Thyroid gland (tissue), 4 donors: ENCODE results near the gene SYTL4. TPM values are rescaled to one million over a fixed set of nuclear protein-coding genes. Genes with fewer than 3 reads are reported as not detected.

Experiments
- DNase-seq, 2 donors: peaks; one replicate each; pipeline ENCODE4 v3.0.0-alpha.2; 2019
- H3K27ac ChIP-seq, 3 donors: fragments of 200-600 bp; sonication (generic); 1 replicate in 2 of 3; 2 replicates in 1 of 3; pipeline ENCODE4 v1.5.1; 2016 to 2019; ENCODE audit warnings: mild to moderate bottlenecking in 1 of 3, moderate library complexity in 1 of 3
- H3K27me3 ChIP-seq: fragments of 200-600 bp; sonication (generic); one replicate; pipeline ENCODE4 v1.5.1; 2019
- H3K36me3 ChIP-seq, 2 donors: fragments of 200-600 bp; sonication (generic); one replicate each; pipeline ENCODE4 v1.5.1; 2016 to 2019
- H3K4me1 ChIP-seq, 2 donors: fragments of 200-600 bp; sonication (generic); one replicate each; pipeline ENCODE4 v1.5.1; 2017 to 2019
- H3K4me3 ChIP-seq, 3 donors: fragments of 200-600 bp; sonication (generic); replicated peaks in 1 of 3; 1 replicate in 2 of 3; 2 replicates in 1 of 3; pipeline ENCODE4 v1.5.1; 2016; ENCODE audit warnings: mild to moderate bottlenecking in 1 of 3
- H3K9me3 ChIP-seq: fragments of 200-600 bp; sonication (generic); one replicate; pipeline ENCODE4 v1.5.1; 2017
- POLR2A ChIP-seq, 2 donors: fragments of 450-650 bp; IDR thresholded peaks; one replicate each; pipeline ENCODE4 v1.6.1; 2017; ENCODE audit warnings: antibody characterized with exemption in 2 of 2, mild to moderate bottlenecking in 2 of 2, moderate library complexity in 1 of 2
- WGBS, 2 donors: methylation state at CpG; one replicate each; pipeline ENCODE4 v1.1.5; 2017; 5-methylcytosine and 5-hydroxymethylcytosine counted together
- intact Hi-C: fragments of 100-400 bp; cut with DNase I; formaldehyde crosslinking; loops from one replicate; pipeline ENCODE4 v1.15.1; 2023
- total RNA-seq, 4 donors: library from RNA; depleted of rRNA; stranded (reverse); fragments of >200 nt; gene quantifications; one replicate each; pipeline ENCODE4 v1.2.3, GENCODE V29; 2016
- TF ChIP-seq, protein P1 (sequence below), 6 experiments: fragments of 200-600 bp in 3 of 6; fragments of 450-650 bp in 3 of 6; sonication (generic) in 3 of 6; IDR thresholded peaks; one replicate each; pipeline ENCODE4 v1.5.1; 2016 to 2019; ENCODE audit warnings: antibody characterized with exemption in 6 of 6, mild to moderate bottlenecking in 2 of 6, inconsistent platforms in 1 of 6, moderate library complexity in 1 of 6

SYTL4 gene
- total RNA-seq, 4 donors from 2014 or later = 13.1 to 28.2 (median 23.2) TPM

GRCh38 chrX:100674705-100675104, 57.2 kb downstream of the SYTL4 start:
- Histone ChIP-seq H3K9me3 (no peaks in the 10 kb centered on the region), H3K27me3 (no peaks in the 10 kb centered on the region), H3K4me1 (no peaks in the 10 kb centered on the region), H3K36me3 (no peaks in the 10 kb centered on the region), H3K27ac (no peak overlapping the region), H3K4me3 (no peak overlapping the region)
- TF ChIP-seq, protein P1, sequence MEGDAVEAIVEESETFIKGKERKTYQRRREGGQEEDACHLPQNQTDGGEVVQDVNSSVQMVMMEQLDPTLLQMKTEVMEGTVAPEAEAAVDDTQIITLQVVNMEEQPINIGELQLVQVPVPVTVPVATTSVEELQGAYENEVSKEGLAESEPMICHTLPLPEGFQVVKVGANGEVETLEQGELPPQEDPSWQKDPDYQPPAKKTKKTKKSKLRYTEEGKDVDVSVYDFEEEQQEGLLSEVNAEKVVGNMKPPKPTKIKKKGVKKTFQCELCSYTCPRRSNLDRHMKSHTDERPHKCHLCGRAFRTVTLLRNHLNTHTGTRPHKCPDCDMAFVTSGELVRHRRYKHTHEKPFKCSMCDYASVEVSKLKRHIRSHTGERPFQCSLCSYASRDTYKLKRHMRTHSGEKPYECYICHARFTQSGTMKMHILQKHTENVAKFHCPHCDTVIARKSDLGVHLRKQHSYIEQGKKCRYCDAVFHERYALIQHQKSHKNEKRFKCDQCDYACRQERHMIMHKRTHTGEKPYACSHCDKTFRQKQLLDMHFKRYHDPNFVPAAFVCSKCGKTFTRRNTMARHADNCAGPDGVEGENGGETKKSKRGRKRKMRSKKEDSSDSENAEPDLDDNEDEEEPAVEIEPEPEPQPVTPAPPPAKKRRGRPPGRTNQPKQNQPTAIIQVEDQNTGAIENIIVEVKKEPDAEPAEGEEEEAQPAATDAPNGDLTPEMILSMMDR (IDR thresholded peaks at IDR 0.05) = no peak
- TF ChIP-seq POLR2A (IDR thresholded peaks at IDR 0.05) = no peak
- WGBS, 2 donors = 66 to 80% methylated on average over 2 of the region's 2 CpGs
- intact Hi-C loops = no loop called here
- no peak for DNase-seq

DNA sequence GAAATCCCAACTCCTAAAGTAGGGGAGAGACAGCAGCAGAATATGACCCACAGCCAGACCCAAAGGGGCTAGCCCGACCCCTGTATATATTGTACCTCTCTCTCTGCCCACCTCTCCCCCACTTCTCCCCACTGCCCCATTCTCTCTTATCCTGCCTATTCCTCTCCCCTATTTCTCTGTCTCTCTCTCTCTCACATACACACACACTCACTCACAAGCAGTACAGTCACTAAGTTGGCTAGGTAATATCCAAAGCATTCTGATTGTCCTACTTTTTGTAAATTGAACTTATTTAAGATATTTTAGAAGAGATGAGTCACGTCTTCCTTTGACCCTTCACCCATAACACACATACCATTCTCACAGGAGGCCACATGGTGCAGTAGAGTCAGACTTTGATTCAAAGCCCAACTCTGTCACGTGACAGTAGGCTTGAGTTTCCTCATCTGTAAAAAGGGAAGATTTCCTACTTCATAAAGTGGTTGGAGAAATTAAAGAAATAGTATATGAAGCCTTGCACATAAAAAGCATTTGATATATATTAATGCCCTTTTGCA, 58.4 kb downstream of the SYTL4 start:
- Histone ChIP-seq H3K9me3 (no peaks in the 10 kb centered on the region), H3K27me3 (no peaks in the 10 kb centered on the region), H3K27ac (no peak overlapping the region), H3K36me3 (no peaks in the 10 kb centered on the region), H3K4me3 (no peak overlapping the region), H3K4me1 (no peaks in the 10 kb centered on the region)
- DNase-seq = no peak
- 86% methylated on average over 3 of the region's 3 CpGs for whole genome bisulfite sequencing, 2 donors
- intact Hi-C loops = no loop called here
- TF ChIP-seq, protein P1 (IDR thresholded peaks at IDR 0.05) = no peak
- TF ChIP-seq POLR2A (IDR thresholded peaks at IDR 0.05) = no peak

GRCh38 chrX:100672966-100673365, 59.0 kb downstream of the SYTL4 start:
- no peaks in the 10 kb centered on the region for H3K36me3 ChIP-seq
- 80 to 90% methylated on average over 1 to 3 of the region's 3 CpGs for WGBS, 2 donors
- DNase-seq = no peak
- intact Hi-C loops = no loop called here
- TF ChIP-seq POLR2A (IDR thresholded peaks at IDR 0.05) = no peak
- TF ChIP-seq, protein P1 (IDR thresholded peaks at IDR 0.05) = no peak
- H3K27ac ChIP-seq = no peak overlapping the region
- H3K9me3 ChIP-seq = no peaks in the 10 kb centered on the region
- no peaks in the 10 kb centered on the region for H3K27me3 ChIP-seq
- no peaks in the 10 kb centered on the region for H3K4me1 ChIP-seq
- H3K4me3 ChIP-seq = no peak overlapping the region

DNA sequence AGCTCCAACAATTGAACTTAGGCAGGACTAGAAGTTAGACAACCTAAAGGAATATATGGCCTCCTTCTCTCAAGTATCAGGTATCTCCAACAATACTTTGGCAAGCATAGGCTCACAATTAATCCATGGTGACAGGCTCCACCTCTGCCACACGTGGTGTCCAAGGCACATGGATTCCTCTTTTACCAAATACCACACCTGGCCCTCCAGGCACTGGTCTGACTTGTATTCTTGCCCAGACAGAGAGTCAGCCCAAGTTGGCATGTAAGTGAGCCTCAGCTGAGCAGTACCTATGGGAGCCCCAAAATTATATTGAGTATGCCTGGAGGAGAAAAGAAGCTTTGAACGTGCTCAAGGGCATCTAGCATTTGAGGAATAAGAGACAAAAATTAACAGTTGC, 68.3 kb downstream of the SYTL4 start:
- H3K4me3 ChIP-seq = no peak overlapping the region
- H3K27me3 ChIP-seq = no peaks in the 10 kb centered on the region
- H3K27ac ChIP-seq = no peak overlapping the region
- no peaks in the 10 kb centered on the region for H3K4me1 ChIP-seq
- H3K9me3 ChIP-seq = no peaks in the 10 kb centered on the region
- intact Hi-C loops = no loop called here
- no peak for TF ChIP-seq POLR2A (IDR thresholded peaks at IDR 0.05)
- TF ChIP-seq, protein P1 (IDR thresholded peaks at IDR 0.05) = no peak
- no peak for DNase-seq
- 73 to 83% methylated on average over 1 to 2 of the region's 2 CpGs for WGBS, 2 donors
- H3K36me3 ChIP-seq = no peaks in the 10 kb centered on the region

DNA sequence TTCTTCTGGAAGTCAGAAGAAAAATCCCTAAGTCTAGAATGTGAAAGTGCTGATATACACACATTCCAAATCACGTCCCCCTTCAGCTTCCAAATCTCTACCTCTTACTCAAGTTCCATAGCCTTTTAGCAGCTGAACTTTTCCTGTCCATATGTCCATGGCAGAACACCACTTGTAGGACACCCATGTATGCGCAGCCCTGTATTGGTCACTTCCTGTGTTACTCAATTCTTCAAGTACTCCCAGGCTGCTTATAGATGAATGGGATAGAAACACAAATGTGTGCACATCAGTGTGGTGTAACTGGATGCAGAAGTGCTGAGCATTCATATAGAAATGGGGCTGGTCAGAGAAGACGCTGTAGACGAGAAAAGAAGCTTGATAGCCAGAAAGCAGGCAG, 69.1 kb downstream of the SYTL4 start:
- Histone ChIP-seq H3K4me3 (no peak overlapping the region), H3K9me3 (no peaks in the 10 kb centered on the region), H3K27me3 (no peaks in the 10 kb centered on the region), H3K4me1 (no peaks in the 10 kb centered on the region), H3K36me3 (no peaks in the 10 kb centered on the region), H3K27ac (no peak overlapping the region)
- TF ChIP-seq, protein P1 (IDR thresholded peaks at IDR 0.05) = no peak
- intact Hi-C loops = no loop called here
- DNase-seq = no peak
- 92 to 93% methylated on average over 4 of the region's 4 CpGs for WGBS, 2 donors
